Measurements from ENCODE around the gene SV2C.
"Not testable (repeated sequence)": the region's sequence is repeated elsewhere in the genome, so short reads cannot be mapped to it uniquely, and the experiment has no call there.

The SV2C gene

DNA sequence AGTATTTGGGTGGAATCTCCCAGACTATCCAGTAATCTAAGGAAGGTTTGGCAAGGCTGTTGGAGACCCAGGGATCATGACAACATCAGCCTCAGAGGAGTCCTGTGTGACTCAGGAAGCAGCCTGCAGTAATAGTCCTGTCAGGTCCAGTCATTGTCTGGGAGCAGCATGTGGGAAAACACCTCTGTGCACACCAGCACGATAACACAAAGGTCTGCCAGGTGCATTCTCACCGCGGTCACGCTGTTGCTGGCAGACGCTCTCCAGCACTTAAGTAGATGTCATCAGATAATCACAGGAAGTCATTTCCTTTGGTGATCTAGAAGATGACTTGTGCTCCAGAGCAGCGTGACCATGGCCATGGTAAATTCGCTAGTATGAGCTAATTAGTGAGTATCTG, 220.7 kb downstream of the SV2C start:
- DNase-seq (ENCODE audit: low spot score), result no peak

DNA sequence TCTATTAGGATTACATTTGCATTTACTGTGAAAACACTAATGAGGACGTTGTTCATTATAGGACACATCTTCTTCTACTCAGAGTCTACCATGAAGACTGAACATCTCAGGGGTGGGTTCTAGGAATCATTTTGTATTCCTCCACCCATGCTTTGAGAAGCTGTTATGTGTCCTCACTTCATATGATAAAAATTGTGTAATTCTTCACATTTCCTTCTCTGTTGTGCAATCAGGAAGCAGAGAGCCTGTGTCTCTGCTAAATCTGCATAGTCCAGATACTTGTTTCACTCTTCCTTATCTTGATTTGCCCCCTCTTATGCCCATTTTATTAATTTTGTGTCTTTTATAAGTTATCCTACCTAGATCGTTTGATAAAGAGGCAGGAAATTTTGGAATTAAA, 222.1 kb downstream of the SV2C start:
- no peak for DNase-seq (ENCODE audit: low spot score)

DNA sequence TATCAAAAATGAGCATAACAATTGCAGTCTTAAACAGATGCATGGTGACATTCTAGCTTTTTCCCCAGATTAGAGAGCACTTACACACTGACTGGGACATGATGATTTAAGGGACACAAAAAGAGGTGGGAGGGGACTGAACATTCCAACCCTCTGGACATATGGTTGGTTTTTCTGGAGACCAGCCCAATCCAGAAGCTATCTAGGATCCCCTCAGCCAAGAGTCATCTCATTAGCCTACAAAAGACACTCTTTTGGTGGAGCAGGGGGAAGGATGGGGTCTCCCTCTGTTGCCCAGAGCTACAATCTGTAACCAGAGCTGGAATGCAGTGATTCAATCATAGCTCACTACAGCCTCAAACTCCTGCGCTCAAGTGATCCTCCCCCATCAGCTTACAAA, 222.6 kb downstream of the SV2C start:
- DNase-seq (ENCODE audit: low spot score), result no peak

DNA sequence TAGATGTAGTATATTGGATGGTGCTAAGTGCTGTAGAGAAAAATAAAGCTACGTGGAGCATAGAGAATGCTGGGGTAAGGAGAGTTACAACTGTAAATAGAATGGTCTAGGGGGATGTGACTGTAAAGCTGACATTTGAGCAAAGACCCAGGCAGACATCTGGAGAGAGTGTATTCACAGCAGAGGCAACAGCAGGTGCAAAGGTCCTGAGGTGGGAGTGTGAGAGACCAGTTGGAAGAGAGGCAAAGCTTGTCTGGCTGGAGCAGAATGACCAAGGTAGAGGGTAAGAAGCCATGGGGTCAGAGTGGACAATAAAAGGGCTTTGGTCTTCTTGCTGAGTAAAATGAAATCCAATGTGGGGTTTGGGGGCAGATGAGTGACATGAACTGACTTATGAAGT, 227.0 kb downstream of the SV2C start:
- no peak for DNase-seq (ENCODE audit: low spot score)

DNA sequence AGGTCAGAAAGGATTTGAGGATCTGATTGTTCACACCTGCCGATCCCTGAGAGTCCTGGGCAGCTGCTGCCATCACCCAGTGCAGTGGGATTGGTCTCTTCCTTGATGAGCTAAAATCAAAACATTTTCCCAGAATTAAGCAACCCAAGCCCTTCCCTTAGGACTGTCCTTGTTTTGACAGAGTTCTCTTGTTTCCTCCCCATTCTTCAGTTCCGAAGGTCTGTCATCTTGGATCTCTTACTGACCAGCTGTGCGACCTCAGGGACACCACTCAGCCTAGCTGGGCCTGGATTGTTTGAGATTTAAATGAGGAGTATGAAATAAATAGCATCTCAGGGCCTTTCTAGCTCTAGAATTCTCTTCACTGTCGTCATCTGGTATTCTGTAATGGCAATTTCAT, 229.6 kb downstream of the SV2C start:
- no peak for DNase-seq (ENCODE audit: low spot score)

DNA sequence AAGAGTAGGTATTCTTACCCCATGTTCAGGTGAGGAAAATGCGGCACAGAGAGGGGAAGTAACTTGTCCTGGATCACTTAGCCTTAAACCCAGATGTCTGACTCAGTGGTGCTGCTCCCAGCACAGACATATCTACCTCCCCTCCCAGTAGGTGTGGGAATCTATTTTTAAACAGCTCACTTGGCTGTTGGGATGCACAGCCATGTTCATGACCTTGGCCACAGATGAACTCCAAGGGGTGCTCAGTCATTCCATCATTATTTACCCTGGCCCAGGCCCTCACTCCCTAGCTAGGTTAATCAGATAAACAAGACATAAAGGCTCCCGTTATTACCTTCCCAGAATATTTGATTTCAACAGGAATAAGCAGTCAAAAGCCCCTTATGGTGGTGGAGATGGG, 231.5 kb downstream of the SV2C start:
- DNase-seq (ENCODE audit: low spot score), result no peak

DNA sequence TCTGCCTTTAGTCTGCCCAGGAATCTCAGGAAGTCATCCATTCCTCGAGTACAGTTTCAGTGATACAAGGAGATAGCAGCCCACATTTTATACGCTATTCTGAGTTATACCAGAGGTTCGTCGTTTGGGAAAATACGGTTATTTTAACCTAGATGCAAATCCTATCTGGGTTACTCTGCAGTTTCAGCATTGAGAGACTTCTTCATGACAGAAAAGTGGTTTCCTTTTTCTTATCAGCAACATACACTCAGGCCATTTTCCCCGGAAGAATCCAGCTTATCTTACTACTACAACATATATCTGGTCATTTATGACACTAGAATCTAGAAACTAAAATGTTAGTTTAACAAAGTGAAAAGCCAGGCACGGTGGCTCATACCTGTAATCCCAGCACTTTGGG, 236.5 kb downstream of the SV2C start:
- DNase-seq (ENCODE audit: low spot score), result no peak

DNA sequence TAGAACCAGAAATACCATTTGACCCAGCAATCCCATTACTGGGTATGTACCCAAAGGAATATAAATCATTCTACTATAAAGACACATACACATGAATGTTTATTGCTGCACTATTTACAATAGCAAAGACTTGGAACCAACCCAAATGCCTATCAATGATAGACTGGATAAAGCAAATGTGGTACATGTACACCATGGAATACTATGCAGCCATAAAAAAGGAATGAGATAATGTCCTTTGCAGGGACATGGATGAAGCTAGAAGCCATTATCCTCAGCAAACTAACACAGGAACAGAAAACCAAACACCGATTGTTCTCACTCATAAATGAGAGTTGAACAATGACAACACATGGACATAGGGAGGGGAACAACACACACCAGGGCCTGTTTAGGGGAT, 240.3 kb downstream of the SV2C start:
- not testable (repeated sequence) for DNase-seq (ENCODE audit: low spot score)

DNA sequence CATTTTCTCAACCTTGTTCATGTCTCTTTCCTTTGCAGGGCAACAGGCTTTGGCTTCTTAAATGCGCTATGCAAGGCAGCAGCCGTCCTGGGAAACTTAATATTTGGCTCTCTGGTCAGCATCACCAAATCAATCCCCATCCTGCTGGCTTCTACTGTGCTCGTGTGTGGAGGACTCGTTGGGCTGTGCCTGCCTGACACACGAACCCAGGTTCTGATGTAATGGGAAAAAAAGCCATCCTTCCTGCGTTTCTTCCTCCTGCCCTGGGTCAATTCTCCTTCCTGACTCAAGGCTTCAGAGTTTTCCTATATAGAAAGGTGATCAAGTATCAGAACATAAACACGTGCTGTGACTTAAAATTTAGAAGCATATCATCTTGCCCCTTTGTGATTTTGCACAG, 242.1 kb downstream of the SV2C start:
- DNase-seq (ENCODE audit: low spot score), result no peak

DNA sequence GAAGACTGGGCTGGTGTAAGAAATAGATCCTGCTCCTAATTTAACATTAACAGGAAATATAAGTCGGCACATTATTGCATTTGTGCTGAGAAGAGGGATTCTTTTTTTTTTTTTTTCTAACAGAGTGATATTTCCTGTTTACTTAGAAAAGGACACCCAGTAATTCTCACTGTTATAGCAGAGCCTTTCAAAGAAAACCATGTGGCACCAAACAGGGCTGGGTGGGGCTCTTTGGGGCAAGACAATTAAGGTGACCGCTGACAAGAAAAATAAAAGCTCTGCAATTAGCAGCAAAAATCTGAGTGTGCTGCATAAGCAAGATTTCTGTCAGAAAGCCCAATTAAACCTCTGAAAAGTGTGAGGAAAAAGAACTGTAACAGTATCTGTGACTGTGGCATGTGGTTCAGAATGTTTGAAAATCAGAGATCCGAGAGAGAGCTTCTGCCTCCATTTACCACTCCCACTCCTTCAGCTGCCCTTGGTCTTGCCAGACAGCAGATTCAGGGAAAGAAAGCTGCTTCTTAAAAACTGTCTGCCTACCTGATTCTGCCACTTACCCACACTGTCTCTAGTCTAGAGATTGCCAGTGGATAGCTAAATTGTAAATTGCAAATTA, 242.8 kb downstream of the SV2C start:
- DNase-seq (ENCODE audit: low spot score), result no peak

DNA sequence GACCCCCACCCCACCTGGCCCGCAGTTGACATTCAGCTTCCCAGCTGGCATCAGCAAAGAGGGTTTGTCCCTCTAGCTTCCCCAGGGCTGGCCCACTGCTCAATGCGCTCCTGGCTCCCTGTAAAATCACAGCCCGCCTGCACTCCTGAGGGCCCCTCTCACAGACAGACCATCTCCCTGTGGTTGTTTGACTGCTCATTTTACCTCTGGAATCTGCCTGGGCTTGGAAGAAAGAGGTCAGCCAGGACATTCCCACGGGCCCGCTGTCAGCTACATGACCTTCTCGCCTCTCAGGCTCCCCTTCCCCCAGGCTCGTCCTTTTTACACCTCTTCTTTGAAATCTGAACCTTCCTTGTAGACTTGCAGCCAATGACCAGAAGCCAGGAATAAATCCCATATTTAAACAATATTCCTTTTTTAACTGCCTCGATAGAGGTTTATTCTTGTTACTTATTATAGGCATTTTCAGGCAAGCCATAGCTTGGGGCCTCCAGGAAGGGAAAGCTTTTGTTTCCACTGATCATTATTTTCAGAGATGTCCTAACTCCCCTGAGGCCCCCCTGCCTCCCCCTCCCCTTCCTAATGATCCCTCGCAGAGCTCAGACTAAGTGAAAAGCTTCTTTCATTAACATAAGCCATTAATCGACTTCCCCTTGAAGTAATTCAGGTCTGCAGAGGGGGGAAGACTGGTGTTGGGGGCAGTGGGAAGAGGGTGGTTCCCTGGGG, 243.6 kb downstream of the SV2C start:
- DNase-seq (ENCODE audit: low spot score), result no peak

DNA sequence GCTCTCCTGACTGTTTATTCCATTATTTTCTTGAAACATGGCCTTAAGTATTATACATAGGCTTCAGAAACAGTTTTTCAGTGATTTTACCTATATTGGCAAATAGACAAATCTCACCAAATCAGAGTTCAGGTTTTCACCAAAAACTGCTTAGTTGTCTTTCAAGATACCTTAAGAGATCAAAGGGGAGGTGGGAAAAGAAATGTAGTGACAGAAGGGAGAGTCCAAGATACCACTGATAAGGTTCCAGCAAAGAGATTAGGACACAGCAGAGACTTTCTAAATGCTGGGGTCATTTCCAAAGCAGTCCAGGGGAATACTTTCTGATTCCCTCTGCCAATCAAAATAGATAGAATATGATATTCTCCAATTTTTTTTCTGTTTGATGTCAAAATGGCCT, 246.2 kb downstream of the SV2C start:
- DNase-seq (ENCODE audit: low spot score), result no peak

DNA sequence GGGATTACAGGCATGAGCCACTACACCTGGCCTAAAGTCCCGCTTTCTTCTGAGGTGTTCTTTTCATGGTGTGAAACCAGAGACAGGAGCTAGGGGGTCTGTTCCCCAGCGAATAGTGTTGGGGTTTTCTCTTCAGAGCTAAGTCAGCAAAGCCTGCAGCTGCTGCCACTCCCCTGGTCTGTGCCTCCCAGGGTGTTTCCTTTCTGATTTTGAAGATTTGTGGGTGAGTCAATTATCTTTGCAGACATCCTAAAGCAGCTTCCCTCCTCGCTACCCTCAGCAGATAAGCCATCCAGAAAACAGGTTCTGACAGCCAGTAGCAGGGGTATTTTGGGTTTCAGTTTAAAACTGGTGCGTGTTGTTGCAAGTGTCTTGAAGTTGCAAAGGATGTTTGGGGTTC, 247.9 kb downstream of the SV2C start:
- DNase-seq (ENCODE audit: low spot score), result no peak

DNA sequence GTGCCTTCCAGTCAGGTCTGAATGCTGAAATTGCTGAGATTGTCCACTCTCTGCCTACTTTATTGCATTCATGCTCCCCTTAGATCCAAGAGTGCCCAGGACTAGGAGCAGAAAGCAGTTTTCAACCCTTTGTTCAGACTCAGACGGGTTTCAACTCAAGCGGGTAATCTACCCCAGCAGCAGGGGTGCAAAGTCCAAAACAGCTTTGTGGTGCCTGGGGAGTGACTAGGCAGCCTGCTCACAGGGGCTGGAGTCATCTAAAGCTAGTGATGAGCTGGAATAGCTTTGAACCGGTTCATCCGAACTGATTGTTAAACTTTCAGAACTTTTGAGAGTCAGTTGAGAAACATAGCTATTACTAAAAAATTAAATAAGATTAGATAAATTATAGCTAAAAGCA, 248.9 kb downstream of the SV2C start:
- no peak for DNase-seq (ENCODE audit: low spot score)

DNA sequence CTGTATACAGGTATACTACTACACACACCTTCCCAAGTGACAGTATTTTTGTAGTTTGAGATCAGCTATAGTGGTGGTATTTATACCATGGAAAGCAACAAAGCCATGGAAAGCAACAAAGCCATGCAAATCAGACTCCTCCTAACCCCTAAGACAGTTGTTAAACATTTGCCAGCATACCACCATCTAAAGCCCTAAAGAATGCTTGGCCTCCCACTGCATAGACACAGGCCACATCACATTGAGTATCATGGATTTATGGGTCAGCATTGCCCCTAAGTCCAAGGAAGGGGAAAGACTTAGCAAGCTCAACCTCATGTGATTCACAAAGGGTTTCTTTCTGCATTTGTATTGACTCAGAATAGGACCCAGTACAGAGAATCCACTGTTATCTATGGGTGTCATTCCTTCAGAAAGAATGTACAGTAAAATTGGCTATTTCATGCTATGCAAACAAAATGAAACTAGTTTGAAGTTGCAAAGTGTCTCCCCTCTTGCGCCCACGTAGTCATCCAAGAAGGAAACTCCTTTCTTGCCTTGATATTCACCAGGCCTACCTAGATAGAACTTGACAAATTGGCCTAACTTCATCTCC, 249.5 kb downstream of the SV2C start:
- DNase-seq (ENCODE audit: low spot score), result no peak

DNA sequence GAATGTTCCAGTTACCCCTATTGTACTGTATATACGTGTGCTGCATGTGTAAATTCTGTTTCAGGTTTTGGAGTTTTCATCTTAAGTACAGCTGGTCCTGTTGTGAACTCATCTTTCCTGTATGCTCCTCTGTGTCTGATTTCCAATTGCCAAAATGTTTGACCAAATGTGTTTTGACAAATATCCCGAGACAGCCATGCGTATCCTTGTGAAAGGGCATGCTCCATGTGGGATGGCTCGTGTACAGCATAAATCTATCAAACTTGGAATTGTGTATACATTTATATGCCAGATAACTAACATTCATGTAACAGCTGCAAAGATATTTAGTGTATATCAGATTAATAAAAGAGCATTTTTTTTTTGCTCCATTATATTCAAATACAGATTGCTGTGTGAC, 250.4 kb downstream of the SV2C start:
- no peak for DNase-seq (ENCODE audit: low spot score)

DNA sequence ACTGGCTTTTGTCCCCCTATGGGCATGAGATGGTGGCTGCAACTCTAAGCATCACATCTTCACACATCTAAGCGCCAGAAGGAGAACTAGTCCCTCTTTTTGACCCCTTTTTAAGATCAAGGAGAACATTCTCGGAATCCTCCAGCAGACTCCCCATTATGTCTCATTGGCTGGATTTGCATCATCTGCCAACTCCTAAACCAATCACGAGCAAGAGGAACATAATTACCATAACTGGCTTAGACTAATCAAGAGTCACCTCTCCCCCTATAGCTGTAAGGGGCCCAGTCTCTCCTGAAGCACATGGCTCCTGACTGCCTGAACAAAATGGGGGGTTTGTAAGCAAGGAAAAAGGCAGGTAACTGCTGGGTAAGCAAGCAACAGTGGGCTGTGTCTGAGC, 251.4 kb downstream of the SV2C start:
- no peak for DNase-seq (ENCODE audit: low spot score)

DNA sequence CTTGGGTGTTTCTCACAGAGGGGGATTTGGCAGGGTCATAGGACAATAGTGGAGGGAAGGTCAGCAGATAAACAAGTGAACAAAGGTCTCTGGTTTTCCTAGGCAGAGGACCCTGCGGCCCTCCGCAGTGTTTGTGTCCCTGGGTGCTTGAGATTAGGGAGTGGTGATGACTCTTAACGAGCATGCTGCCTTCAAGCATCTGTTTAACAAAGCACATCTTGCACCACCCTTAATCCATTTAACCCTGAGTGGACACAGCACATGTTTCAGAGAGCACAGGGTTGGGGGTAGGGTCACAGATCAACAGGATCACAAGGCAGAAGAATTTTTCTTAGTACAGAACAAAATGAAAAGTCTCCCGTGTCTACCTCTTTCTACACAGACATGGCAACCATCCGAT, 252.3 kb downstream of the SV2C start:
- not testable (repeated sequence) for DNase-seq (ENCODE audit: low spot score)

DNA sequence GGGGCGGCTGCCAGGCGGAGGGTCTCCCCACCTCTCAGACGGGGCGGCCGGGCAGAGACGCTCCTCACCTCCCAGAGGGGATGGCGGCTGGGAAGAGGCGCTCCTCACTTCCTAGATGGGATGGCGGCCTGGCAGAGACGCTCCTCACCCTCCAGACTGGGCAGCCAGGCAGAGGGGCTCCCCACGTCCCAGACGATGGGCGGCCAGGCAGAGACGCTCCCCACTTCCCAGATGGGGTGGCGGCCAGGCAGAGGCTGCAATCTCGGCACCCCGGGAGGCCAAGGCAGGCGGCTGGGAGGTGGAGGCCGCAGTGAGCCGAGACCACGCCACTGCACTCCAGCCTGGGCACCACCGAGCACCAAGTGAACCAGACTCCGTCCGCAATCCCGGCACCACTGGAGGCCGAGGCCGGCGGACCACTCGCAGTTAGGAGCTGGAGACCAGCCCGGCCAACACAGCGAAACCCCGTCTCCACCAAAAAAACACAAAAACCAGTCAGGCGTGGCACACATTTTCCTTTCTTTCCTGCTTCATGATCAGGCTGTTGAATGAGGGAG, 253.1 kb downstream of the SV2C start:
- not testable (repeated sequence) for DNase-seq (ENCODE audit: low spot score)

DNA sequence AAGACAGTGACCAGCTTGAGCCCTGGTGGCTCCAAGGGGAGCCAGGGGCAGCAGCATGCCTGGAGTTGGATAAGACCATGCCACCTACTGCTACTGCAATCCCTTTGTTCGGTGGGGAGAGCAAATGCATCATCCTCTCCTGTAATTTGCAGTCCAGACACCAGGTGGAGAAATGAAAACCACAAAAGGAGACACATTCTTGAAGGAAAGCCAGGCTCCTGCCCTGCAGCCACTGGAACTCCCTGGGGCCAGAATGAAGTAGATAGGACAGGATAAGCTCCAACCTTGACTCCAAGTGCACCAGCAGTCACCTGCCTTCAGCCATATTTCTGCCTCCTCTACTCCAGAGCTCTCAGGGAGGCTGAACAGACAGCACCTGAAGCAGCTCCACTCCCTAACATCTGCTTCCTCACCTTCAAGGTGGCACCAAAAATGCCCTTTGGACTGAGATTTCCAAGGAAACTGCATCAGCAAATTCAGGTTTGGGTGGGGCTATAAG, 254.8 kb downstream of the SV2C start:
- peak; percentile 48 for DNase-seq (ENCODE audit: low spot score)

DNA sequence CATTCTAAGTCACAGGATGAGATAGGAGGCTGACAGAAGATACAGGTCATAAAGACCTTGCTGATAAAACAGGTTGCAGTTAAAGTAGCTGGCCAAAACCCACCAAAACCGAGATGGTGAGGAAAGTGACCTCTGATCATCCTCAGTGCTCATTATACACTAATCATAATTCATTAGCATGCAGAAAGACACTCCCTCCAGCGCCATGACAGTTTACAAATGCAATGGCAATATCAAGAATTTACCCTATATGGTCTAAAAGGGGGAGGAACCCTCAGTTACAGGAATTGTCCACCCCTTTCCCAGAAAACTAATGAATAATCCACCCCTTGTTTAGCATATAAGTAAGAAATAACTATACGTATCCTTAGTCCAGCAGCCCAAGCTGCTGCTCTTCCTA, 256.7 kb downstream of the SV2C start:
- DNase-seq (ENCODE audit: low spot score), result no peak

DNA sequence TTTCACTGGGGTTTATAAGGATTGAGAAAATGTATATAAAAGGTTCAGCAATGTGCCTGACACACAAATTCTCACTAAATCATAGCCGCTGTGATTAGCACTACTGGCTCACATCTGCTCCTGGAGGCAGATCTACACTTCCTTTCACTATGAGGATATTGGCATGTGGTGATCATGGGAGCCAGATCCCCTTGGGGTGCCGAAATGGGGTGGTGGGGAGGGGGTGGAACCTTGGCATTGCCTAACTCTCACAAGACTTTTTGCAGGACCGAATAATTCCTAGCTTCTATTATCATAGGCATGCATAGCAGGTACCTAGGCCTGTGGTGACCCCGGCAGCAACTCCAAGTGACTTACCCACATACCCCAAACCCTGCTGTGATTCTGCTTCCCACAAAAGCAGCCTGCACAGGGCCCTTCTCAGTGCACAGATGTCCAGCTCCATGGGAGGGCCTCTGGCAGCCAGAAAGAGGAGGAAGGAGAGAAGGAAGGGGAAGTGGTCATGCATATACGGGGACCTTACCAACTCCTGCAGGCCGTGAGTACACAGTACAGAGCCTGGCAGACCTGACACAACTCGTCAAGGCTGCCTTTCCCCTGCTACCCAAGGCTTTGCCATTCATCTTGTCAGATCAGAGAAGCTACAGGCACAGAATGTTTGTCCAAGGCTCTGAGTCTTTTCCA, 258.6 kb downstream of the SV2C start:
- no peak for DNase-seq (ENCODE audit: low spot score)

DNA sequence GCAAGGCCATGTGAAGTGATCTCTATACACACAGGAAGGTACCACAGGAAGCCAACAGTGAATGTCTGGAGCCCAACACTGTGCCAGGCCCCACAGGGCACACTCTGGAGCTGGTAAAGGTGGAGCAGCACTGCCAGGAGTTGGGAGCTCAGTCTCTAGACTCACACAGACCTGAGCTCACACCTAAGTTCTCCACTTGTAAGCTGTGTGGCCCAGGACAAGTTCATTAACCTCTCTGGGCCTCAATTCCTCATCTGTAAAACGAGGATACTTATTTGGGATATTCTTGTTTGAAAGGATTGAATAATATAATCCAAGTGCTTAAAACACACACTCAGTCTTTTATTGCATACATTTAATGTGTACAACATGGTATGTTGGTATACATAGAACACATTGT, 259.3 kb downstream of the SV2C start:
- no peak for DNase-seq (ENCODE audit: low spot score)

All from AG08395 (cell line).